SK-N-DZ (cell line): ENCODE measurements around the gene ANKRD50.

ENCODE experiments used
- DNase-seq: peaks from one replicate; pipeline ENCODE4 v3.0.0-alpha.2; 2015; ENCODE audit warnings: low spot score

The ANKRD50 gene

DNA sequence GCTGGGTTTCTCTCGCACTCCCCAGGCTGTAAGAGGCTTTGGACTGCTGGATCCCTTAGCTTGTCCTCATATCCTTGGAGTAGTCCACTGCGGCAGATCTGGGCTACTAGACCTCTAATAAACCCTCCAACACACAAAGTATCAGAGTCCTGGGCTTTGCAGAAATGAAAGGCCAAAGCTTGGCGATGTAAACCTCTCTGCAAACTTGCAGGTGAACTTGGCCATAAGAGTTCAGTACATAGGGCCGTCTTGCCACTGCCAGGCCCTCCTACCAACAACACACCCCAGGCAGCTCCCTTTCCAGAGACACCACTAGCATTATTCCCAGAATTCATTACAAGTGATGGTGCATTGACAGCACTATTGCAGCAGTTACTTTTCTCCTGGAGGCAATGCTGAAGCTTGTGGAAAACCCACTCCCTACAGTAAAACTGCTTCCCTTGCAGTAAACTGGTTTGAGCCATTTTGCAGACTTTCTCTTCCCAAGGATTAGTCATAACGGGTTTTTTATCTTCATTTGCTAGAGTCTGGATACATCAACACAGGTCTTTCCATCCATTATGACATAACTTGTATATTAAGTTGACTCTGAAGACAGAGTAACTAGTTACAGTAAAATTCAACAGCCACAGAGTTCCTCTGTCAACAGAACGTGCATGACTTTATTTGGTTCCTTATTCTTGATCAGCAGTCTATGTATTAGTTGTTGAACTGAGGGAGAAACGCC lies 2.4 kb downstream of the ANKRD50 start:
- peak; percentile 5 for DNase-seq

DNA sequence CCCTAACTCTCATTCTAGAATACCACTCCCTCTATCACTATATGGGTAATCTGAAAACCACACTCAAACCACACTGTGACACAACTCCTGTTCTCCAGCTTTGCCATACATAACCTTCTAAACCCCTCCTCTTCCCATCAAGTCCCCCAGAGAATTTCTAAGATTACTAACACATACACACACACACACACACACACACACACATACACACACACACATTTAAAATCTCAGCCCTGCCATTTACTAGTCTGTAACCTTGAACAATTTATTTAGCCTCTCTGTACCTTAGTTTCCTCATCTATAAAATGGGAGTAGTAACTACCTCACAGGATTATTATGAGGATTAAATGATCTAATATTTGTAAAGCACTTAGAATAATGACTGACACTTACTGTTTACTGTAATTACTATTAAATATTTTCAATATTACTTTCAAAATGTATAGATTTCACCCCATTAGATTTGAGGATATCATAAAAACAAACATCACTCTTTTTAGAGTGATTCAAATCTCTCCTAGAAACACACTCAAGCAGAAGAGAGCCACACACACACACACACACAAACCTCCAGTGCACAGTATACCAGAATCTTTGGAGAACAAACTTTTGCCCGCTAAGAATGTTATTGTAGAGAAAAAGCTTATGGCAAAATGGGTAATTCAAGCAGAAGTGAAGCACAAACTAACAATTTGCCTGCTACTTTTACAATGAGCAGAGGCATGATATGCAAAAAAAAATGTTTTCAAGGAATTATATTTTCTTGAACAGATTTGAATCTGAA lies 3.8 kb downstream of the ANKRD50 start:
- no peak for DNase-seq

DNA sequence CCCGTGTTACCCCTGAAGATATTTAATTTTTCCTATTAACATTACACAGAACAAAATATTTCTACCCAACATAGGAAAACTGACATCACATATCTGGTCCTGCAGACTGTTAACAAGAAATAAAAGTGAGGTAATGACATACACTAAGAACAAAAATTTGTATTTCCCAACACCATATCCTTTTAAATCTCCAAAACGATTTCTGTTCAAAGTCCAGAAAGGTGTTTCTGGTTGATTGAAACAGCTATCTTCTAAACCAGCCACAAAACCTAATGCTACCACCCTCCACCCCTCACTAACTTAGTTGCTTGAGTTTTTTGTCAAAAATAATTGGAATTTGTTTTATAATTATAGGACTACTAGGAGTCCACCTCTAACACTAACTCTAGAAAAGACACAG lies 7.1 kb downstream of the ANKRD50 start:
- no peak for DNase-seq

DNA sequence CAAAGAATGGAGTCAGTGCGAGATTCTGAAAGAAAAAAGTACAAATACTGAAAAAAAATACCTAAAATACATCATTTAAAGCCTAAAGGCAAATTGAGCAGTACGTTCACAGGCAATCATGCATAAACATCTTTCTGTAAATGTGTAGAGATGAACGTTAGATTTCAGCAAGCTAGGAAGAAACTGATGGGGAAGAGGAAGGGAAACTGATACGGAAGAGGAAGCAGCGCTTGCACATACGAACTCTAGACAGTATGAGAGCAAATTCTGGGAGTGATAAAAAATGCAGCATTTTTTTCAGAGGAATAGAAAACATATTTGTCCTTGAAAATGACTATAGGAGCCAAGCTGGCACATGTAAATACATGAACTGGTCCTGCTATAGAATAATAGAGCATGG lies 9.4 kb downstream of the ANKRD50 start:
- no peak for DNase-seq

DNA sequence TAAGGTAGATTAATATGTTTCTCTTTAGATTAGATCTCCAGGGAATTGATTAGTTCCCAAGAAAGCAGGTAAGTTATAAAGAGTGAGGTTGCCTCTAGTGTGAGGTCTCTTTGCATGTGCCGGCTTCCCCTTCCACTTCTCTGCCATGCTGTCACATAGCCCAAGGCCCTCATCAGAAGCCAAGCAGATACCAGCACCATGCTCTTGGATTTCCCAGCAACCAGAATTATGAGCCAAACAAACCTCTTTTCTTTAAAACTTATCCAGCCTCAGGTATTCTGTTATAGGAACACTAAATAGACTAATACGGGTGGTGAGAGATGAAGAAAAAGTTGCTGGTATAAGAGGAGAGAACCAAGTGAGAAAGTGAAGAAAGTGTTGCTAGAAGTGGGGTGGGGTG lies 15.1 kb downstream of the ANKRD50 start:
- no peak for DNase-seq

DNA sequence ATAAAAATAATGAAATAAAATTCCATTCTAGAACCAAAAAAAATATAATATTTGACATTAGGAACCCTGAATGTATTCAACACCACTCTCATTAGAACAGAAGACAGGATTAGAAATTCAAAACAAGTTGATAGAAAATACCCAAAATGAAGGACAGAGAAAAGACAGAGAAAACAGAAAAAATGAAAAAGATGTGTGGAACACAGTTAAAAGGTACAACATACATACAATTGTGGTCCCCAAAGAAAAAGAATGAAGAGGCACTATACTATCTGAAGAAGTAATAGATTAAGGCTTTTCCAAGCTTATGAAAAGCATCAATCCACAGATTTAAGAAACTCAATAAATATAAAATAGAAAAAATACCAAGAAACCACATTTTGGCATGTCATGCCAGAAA lies 16.4 kb downstream of the ANKRD50 start:
- no peak for DNase-seq

DNA sequence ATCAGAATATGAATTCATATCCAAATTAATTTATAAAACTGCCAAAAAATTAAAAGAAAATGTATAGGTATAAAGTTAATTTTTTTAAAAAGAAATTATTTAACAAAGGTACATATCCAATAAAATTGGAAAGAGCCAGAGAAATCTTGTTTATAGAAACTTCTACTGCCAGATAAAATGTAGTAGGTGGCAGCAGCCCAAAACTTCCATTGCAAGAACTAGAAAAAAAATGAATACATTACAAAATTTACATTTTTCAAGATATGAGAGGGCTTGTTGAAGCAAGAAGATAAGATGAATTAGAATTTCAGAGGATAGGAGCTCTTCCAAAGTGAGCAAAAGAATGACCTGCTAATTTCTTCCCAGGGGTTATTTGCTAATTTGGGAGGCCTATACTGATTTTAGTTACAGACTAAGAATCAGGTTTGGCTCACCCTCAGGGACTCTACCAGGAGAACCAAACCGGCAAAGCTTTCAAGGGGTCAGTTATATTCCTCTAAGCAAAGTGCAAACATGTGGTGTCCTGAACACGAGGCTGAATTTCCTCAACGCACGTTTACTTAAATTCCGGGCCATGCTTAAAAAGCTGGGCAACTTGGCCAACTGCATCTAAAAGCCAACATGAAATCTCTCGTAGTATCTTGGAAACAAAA lies 17.5 kb downstream of the ANKRD50 start:
- no peak for DNase-seq

DNA sequence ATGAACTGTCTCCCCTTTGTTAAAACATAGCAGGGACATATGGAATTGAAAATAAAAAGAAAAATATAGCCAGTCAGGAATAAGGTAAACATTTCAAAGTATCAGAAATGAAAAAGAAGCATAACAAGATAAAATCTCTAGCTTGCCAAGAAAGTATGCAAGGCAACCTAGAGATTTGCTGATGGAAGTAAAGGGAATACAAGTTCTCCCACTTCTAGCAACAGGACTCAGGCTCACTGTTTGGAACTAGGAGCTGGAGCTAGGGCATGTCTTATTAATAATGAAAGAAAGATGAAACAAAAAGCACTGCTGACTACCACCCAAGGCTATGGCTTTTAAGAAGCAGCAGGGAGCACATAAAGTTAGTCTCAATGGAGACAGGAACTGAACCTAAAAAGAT lies 18.2 kb downstream of the ANKRD50 start:
- DNase-seq = no peak

DNA sequence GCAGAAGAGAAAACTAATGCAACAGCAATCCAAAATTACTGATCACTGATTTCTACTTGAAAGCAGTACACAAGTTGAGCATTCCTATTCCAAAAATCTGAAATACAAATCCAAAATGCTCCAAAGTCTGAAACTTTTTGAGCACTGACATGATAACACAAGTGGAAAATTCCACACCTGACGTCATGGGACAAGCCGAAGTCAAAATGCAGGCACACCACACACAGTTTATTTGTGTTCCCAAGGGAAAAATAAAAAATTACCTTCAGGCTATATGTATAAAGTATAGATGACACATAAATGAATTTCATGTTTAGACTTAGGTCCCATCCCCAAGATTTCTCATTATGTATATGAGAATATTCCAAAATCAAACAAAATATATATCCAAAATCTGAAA lies 20.7 kb downstream of the ANKRD50 start:
- no peak for DNase-seq

DNA sequence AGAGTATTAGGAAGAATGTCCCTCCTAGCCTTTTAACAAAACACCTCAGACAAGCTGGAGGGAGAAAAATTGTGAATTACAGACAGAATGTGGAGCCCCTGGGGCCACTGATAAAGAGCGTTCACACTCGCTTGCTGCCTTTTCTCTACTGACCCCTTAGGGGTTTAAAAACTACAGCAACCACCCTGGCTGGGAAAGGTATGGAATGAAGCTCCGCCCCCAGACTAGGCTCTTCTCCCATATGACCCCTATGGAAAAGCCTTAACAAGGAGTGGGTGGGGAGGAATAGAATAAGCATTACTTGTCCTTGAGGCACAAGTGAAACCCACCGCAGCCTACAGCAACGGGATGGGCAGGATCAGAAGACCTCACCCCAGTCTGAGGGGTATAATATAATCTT lies 26.3 kb downstream of the ANKRD50 start:
- DNase-seq = no peak

DNA sequence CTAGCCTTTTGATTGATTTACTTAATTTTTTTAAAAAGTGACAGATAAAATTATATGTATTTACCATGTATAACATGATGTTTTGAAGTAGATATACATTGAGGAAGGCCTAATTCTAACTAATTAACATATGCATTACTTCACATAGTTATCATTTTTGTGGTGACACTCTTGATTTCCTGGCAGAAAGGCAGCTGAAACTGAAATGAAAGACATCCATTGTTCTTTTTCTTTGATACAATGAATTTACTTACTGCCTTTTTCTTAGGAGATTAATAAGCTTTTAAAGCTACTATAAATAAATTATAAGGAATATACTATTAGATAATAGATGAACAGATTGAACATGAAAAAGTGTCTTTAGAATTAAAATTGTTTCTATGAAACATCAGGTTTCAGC lies 26.7 kb downstream of the ANKRD50 start:
- DNase-seq = no peak

DNA sequence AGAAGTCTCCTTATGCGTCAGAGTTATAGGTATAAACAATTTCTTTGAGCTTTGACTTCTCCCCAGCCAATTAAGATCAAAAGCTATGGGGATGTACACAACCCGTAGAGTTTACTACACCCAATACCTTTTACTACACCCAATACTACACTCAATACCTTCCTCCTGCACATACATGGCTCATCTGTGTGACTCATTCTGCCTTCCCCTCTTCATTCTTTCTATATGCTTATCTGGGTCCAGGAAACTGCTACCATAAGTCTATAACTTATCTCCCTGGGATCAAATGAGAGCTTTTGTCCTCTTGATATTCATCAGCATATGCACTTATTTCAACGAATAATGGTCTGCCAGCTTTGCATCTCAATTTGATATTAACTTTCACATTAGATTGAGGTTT lies 28.2 kb downstream of the ANKRD50 start:
- no peak for DNase-seq

DNA sequence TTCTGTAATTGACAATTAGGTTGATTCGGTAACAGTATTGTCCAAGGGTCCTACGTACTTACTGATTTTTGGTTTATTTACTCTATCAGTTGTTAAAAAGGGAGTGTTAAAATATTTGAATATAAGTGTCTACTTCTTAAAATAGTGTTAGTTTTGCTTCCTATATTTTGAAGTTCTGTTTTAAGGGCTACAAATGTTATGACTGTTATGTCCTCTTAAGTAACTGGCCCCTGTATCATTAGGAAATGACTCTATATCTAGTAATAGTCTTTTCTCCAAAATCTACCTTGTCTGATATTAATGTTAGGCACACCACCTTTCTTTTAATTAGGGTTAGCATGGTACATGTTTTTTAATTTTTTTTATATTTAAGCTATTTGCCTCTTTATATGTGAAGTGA lies 30.1 kb downstream of the ANKRD50 start:
- DNase-seq = no peak

DNA sequence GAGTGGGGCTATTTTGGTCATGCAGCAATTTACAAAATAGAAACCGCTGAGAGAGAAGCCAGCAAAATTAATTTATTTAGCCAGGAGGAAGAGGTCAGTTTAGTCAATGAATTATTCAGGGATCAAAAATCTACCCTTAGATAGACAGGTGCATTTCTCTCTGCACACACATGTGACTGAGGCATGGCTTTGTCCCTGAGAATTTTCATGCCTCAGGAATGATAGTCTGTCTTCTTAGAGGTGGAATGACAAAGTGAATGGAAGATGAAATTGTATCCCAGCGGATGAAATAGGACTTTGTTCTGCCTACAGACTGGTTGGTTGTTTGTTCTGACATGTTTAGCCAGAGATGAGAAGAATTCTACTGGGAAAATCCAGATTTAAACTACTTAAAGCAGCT lies 46.0 kb downstream of the ANKRD50 start:
- no peak for DNase-seq

DNA sequence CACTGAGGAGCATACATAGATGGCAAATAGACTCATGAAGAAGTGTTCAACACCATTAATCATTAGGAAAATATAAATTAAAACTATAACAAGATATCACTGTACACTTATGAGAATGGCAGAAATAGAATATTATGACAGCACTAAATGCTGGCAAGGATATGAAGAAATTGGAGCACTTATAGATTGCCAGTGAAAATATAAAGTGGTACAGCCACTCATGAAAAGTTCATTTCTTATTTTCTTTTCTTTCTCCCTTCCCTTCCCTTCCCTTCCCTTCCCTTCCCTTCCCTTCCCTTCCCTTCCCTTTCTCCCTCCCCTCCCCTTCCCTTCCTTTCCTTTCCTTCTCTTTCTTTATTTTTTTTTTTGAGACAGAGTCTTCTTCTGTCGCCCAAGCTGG lies 53.7 kb downstream of the ANKRD50 start:
- no peak for DNase-seq

DNA sequence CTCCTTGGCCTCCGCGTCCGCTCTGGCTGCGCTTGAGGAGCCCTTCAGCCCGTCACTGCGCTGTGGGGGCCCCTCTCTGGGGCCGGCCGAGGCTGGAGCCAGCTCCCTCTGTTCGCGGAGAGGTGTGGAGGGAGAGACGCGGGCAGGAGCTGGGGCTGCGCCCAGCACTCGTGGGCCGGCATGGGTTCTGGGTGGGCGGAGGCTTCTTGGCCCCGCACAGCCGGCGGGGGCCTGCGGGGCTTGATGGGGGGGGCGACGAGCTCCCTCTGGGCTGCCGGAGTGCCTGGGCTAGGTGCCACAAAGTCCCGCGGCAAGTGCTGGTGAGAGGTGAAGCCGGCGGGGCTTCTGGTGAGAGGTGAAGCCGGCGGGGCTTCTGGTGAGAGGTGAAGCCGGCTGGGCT lies 61.9 kb downstream of the ANKRD50 start:
- DNase-seq = no peak

DNA sequence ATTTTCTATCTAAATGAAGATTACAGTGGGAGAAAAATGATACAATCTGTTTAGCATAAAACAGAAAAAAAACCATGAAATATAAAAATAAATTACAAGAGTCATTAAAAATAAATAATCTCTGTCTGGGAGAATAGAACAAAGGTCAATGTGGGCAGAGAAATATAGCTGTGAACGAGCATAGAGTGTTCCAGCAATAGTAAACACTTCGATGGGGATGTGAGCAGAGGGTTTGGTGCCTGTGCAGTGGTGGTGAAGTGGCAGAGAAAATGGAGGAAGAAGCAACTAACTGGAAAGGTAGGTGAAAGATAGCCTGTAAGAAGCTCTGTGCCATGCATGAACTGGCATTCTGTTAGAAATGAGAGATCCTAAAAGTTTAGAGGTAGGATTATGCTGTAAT lies 64.9 kb downstream of the ANKRD50 start:
- no peak for DNase-seq

DNA sequence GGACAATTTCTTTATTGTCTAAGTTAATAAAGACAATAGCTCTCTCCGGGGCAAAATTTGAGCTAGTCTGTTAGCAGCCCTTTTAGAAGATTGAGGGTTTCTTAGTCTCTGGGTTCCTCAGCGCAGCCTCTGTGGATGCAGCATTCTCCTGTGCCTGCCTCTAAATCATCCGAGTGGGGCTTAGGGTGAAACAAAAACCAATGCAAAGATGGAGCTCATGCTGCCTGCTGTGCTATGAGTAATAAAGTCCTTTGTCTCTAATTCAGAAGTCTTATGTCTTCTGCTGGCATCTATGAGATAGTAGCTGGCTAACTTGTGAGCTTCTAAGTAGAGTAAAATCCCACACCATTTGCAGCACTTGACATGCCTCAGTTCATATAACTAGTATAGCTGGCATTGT lies 67.9 kb downstream of the ANKRD50 start:
- DNase-seq = no peak

DNA sequence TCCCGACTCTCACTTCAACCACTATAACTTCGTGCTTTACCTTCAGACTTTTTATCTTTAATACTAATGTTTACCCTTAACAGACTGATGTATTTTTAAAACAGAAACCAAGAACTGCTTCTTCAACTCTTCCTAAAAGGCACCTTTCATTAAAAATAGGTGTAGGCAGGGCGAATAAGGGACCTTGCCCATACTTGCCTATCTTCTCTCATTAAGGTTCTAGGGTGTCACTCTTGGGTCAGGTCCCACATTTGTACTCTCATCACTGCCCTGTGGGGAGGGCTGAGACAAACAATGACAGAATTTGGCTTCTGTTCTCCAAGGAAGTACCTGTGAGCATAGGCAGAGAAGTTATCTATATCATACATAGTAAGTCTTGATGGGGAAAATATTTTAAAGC lies 69.7 kb downstream of the ANKRD50 start:
- no peak for DNase-seq

DNA sequence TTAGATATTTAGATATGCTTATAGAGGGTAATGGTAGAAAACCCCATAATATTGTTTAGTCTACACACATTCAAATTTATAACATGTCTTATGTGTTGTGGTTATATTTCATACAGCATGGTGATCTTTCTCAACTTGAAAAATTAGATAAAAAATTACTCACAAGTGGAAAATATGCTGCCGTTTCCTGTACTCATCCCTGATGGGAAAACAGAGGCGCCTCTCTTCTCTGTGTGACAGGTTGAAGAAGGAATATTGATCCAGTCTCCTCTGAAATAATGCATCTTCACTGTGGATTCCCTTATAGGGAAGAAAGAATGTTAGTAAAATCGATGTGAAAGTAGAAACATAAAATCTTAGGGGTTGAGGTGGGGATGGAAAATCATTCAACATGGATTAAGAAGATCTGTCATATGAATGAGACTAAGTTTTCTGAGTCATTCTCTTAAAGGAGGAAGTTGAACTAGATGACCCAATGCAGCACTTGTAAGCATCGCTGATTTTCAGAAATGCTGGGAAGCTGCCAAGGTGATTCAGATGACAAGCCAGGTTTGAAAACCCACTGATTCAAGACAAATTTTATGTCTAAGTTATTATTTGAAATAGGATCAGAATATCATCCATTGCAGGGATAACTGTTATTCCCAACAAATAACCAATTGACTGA lies 70.7 kb downstream of the ANKRD50 start:
- DNase-seq = no peak

DNA sequence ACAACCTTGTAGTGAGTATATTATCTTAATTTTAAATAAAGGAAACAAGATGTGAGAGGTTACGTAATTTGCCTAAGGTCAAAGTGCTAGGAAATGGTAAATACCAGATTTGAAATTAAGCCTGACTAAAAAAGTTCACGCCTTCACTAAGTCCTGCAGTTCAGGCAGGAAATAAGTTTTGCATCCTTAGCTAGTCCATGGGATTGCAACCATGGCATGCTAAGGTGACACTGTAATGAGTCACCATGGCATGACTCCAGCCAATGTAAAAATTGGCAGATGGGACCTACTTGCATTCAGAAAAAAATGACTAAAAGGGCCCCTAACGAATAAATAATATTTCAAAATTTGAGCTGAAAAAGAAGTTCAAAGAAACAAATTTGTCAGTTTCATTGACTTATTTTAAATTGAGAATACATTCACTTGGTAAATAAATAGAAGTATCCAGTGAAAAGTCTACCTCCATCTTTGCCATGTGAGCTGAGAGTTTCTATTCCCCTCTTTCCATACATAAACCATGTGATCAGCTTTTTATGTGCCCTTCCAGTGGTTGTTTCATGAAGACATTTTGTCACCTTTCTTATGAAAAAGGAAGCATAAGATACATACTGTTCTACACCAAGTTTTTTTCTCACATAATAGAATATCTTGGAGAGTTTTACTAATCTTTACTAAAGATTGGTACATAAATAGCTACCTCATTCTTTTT lies 72.4 kb downstream of the ANKRD50 start:
- no peak for DNase-seq

DNA sequence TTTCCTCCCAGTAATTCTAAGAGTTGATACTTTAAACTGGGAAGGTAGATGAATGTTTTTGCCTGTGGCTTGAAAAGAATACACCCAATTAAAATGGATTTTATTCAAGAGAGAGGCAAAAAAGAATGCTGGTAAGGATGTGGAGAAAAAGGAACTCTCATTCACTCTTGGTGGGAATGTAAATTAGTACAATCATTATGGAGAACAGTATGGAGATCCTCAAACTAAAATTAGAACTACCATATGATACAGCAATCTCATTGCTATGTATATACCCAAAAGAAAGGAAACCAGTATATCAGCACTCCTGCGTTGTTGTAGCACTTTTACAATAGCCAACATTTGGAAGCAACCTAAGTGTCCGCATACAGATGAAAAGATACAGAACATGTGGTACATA lies 75.2 kb downstream of the ANKRD50 start:
- DNase-seq = no peak
